K562 (cell line): ENCODE results near the gene DND1. TPM values are rescaled to one million over a fixed set of nuclear protein-coding genes. Genes with fewer than 3 reads are reported as not detected.

Experiments used
- CBX1 ChIP-seq: sonication (generic); IDR thresholded peaks from 2 replicates; pipeline ENCODE4 v1.6.1; 2016; ENCODE audit warnings: antibody characterized with exemption, low read depth, mild to moderate bottlenecking
- GABPA ChIP-seq: fragments of 200-800 bp; sonication (Bioruptor generic); conservative IDR thresholded peaks from 2 replicates; pipeline ENCODE4 v1.6.1; 2016; ENCODE audit warnings: low read depth, missing genetic modification characterization, missing compliant biosample characterization
- GATAD2A ChIP-seq: fragments of 450-650 bp; IDR thresholded peaks from 2 replicates; pipeline ENCODE4 v1.6.1; 2017
- HCFC1 ChIP-seq: IDR thresholded peaks from 2 replicates; pipeline ENCODE4 v1.6.1; 2012; ENCODE audit warnings: low read depth, low read length, improper control_type of control experiment
- HDAC2 ChIP-seq: fragments of 450-650 bp; IDR thresholded peaks from 2 replicates; pipeline ENCODE4 v1.6.1; 2016; ENCODE audit warnings: mild to moderate bottlenecking
- ILK ChIP-seq: fragments of 450-650 bp; IDR thresholded peaks from 2 replicates; pipeline ENCODE4 v1.6.1; 2016; ENCODE audit warnings: missing genetic modification characterization, low read depth, mild to moderate bottlenecking, missing compliant biosample characterization, moderate library complexity, borderline replicate concordance
- KDM1A ChIP-seq, 2 experiments: fragments of 450-650 bp; IDR thresholded peaks; 2 replicates each; pipeline ENCODE4 v1.6.1; 2016; ENCODE audit warnings: mild to moderate bottlenecking in 2 of 2
- MYC ChIP-seq, 2 experiments: fragments of 250-450 bp in 1 of 2; sonication (Bioruptor Pico) in 1 of 2; IDR thresholded peaks; 2 replicates each; pipeline versions ENCODE4 v1.5.1 to v1.6.1; 2012 to 2021; ENCODE audit warnings: low read depth in 2 of 2, borderline replicate concordance in 1 of 2, improper control_type of control experiment in 1 of 2, low read length in 1 of 2, mild to moderate bottlenecking in 1 of 2, moderate library complexity in 1 of 2
- NFRKB ChIP-seq: fragments of 450-650 bp; IDR thresholded peaks from 2 replicates; pipeline ENCODE4 v1.6.1; 2016; ENCODE audit warnings: low read depth
- PHF20 ChIP-seq: fragments of 450-650 bp; IDR thresholded peaks from 2 replicates; pipeline ENCODE4 v1.6.1; 2018; ENCODE audit not compliant: partially characterized antibody
- PKNOX1 ChIP-seq: fragments of 450-650 bp; IDR thresholded peaks from 2 replicates; pipeline ENCODE4 v1.6.1; 2016
- SOX6 ChIP-seq: fragments of 450-650 bp; IDR thresholded peaks from 2 replicates; pipeline ENCODE4 v1.6.1; 2014; ENCODE audit warnings: mild to moderate bottlenecking
- TEAD1 ChIP-seq, 2 experiments: fragments of 450-650 bp in 1 of 2; sonication (generic) in 1 of 2; formaldehyde crosslinking; IDR thresholded peaks; 2 replicates each; pipeline versions ENCODE4 v1.4.0 to v1.8.0; 2020 to 2022; ENCODE audit warnings: mild to moderate bottlenecking in 2 of 2, missing genetic modification reagents in 1 of 2
- ZNF146 ChIP-seq: IDR thresholded peaks from one replicate; pipeline ENCODE4 v1.6.1; 2018; ENCODE audit warnings: missing compliant biosample characterization; ENCODE audit not compliant: unreplicated experiment
- ZNF41 ChIP-seq: fragments of 250-450 bp; sonication (Bioruptor Pico); conservative IDR thresholded peaks from 2 replicates; pipeline ENCODE4 v1.4.0; 2020; ENCODE audit warnings: mild to moderate bottlenecking
- ZNF609 ChIP-seq: sonication (generic); formaldehyde crosslinking; IDR thresholded peaks from 2 replicates; pipeline ENCODE4 v1.8.1; 2023; ENCODE audit warnings: missing genetic modification reagents, mild to moderate bottlenecking, borderline replicate concordance
- polyA plus RNA-seq, 8 experiments: library from polyadenylated mRNA; depleted of rRNA in 4 of 8; stranded (reverse) in 5 of 8; unstranded in 3 of 8; fragments of >200 nt; fragmentation: Nextera tagmentation in 2 of 8; fragmentation: Illumina TruSeq in 1 of 8; extraction: Ambion mirVana in 2 of 8; extraction: Trizol in 1 of 8; gene quantifications; 2 replicates each; pipeline versions ENCODE4 v1.2.1 to v1.2.3, GENCODE V29; 2011 to 2014; ENCODE audit warnings: inconsistent platforms in 1 of 8, missing spikeins in 1 of 8
- total RNA-seq, 7 experiments: library from RNA; depleted of rRNA in 6 of 7; stranded (reverse); fragments of >200 nt in 6 of 7; fragmentation: Illumina TruSeq in 2 of 7; extraction: Trizol in 2 of 7; gene quantifications; 2 replicates each; pipeline versions ENCODE4 v1.2.1 to v1.2.3, GENCODE V29; 2011 to 2021; ENCODE audit warnings: low replicate concordance in 1 of 7
- TF ChIP-seq, protein P1 (sequence below): sonication (generic); formaldehyde crosslinking; IDR thresholded peaks from 2 replicates; pipeline ENCODE4 v1.8.0; 2023; ENCODE audit warnings: mild to moderate bottlenecking, missing genetic modification reagents
- TF ChIP-seq, protein P2 (sequence below): fragments of 450-650 bp; formaldehyde crosslinking; IDR thresholded peaks from 2 replicates; pipeline ENCODE4 v1.4.0; 2022; ENCODE audit warnings: missing genetic modification characterization

DND1 gene
- total and polyA plus RNA-seq, 9 of the 15 experiments (the other 6 are each of a cell fraction or from before 2014, with no cell fraction given): 0.37 to 2.0 (median 0.90) TPM; not detected in 3

- no peak for TF ChIP-seq ZNF41 (CRISPR knock-in tag)
- no peak for TF ChIP-seq NFRKB
- TF ChIP-seq KDM1A (IDR thresholded peaks at IDR 0.05): peak in 1 of 2 experiments; percentile 78; a peak in 3 of 4 replicates
- TF ChIP-seq CBX1: peak; percentile 62; the same call in 1 of the 2 replicates
- TF ChIP-seq HDAC2: peak; percentile 12; the same call in 1 of the 2 replicates
- no peak for TF ChIP-seq ZNF609 (CRISPR knock-in tag)
- TF ChIP-seq SOX6: peak; percentile 76; the same call in 1 of the 2 replicates
- peak; percentile 86 for TF ChIP-seq MYC (IDR thresholded peaks at IDR 0.05; ENCODE audit: low read depth, low read length)
- TF ChIP-seq MYC (CRISPR knock-in tag; IDR thresholded peaks at IDR 0.05; ENCODE audit: borderline replicate concordance, low read depth): no peak
- peak in 1 of 2 experiments; percentile 62; a peak in 2 of 4 replicates for TF ChIP-seq TEAD1 (CRISPR knock-in tag; IDR thresholded peaks at IDR 0.05)
- TF ChIP-seq, protein P1, sequence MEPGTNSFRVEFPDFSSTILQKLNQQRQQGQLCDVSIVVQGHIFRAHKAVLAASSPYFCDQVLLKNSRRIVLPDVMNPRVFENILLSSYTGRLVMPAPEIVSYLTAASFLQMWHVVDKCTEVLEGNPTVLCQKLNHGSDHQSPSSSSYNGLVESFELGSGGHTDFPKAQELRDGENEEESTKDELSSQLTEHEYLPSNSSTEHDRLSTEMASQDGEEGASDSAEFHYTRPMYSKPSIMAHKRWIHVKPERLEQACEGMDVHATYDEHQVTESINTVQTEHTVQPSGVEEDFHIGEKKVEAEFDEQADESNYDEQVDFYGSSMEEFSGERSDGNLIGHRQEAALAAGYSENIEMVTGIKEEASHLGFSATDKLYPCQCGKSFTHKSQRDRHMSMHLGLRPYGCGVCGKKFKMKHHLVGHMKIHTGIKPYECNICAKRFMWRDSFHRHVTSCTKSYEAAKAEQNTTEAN (CRISPR knock-in tag): no peak
- peak; percentile 66; the same call in 1 of the 2 replicates for TF ChIP-seq GABPA (tag)
- no peak for TF ChIP-seq ZNF146
- TF ChIP-seq, protein P2, sequence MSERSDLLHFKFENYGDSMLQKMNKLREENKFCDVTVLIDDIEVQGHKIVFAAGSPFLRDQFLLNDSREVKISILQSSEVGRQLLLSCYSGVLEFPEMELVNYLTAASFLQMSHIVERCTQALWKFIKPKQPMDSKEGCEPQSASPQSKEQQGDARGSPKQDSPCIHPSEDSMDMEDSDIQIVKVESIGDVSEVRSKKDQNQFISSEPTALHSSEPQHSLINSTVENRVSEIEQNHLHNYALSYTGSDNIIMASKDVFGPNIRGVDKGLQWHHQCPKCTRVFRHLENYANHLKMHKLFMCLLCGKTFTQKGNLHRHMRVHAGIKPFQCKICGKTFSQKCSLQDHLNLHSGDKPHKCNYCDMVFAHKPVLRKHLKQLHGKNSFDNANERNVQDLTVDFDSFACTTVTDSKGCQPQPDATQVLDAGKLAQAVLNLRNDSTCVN (CRISPR knock-in tag): no peak
- peak; percentile 41 for TF ChIP-seq PHF20
- TF ChIP-seq GATAD2A: 0 out of 2 replicates have a peak, but pooled peaks have one; percentile 52
- peak; percentile 89 for TF ChIP-seq PKNOX1
- 0 out of 2 replicates have a peak, but pooled peaks have one; percentile 7 for TF ChIP-seq HCFC1
- no peak for TF ChIP-seq ILK (tag)
These were observed 34.0 kb downstream of the DND1 start, which contains the start of gene TMCO6 (continued) for GRCh38 chr5:140639148-140639981.
